Panc1 (cell line): Measurements from ENCODE around the gene MTA3. TPM values are rescaled to one million over a fixed set of nuclear protein-coding genes. Genes with fewer than 3 reads are reported as not detected.

Source experiments
- ATAC-seq: fragments of 200-7000 bp; cut with Tn5 transposase; 2 replicates; pipeline ENCODE4 v1.9.1; 2020; ENCODE audit warnings: mild to moderate bottlenecking, moderate library complexity
- BruUV-seq: library from RNA; stranded (reverse); fragments of 400-500 nt; replicated peaks from 2 replicates; lab custom pipeline; 2021; lab: Mats Ljungman, UMichigan
- CTCF ChIA-PET: fragments of 300-600 bp; sonication (Branson Sonifier 250); formaldehyde crosslinking; loops from one replicate; lab custom pipeline; 2022; ENCODE audit warnings: antibody characterized with exemption; lab: Charles Lee
- POLR2A ChIA-PET: fragments of 300-600 bp; sonication (Branson Sonifier 250); formaldehyde crosslinking; loops from one replicate; lab custom pipeline; 2022; ENCODE audit warnings: antibody characterized with exemption; lab: Charles Lee
- DNase-seq: peaks from one replicate; pipeline ENCODE4 v3.0.0-alpha.2; 2010; ENCODE audit warnings: low read depth, low spot score
- H3K27ac ChIP-seq: 2 replicates; pipeline ENCODE4 v1.5.1; 2011; ENCODE audit warnings: mild to moderate bottlenecking, low read length, inconsistent platforms
- H3K27me3 ChIP-seq: fragments of 200-500 bp; sonication (Bioruptor generic); 2 replicates; pipeline ENCODE4 v1.6.0; 2014; ENCODE audit warnings: low read length, inconsistent platforms; ENCODE audit not compliant: control insufficient read depth, insufficient read depth
- H3K36me3 ChIP-seq: fragments of 200-500 bp; sonication (Bioruptor generic); 2 replicates; pipeline ENCODE4 v1.5.1; 2014; ENCODE audit warnings: inconsistent platforms, mild to moderate bottlenecking, low read length, moderate library complexity; ENCODE audit not compliant: control insufficient read depth, insufficient read depth
- H3K4me1 ChIP-seq: 2 replicates; pipeline ENCODE4 v1.5.1; 2011; ENCODE audit warnings: inconsistent platforms, mild to moderate bottlenecking, low read length, moderate library complexity; ENCODE audit not compliant: control insufficient read depth, insufficient read depth
- H3K4me3 ChIP-seq, 2 experiments: 2 replicates each; pipeline ENCODE4 v1.5.1; 2011 to 2012; ENCODE audit warnings: low read depth in 2 of 2, low read length in 2 of 2, mild to moderate bottlenecking in 2 of 2, inconsistent platforms in 1 of 2, moderate library complexity in 1 of 2
- H3K9me3 ChIP-seq: fragments of 200-500 bp; sonication (Bioruptor generic); 2 replicates; pipeline ENCODE4 v1.5.1; 2014; ENCODE audit warnings: low read depth, mild to moderate bottlenecking, inconsistent platforms, low read length, moderate library complexity; ENCODE audit not compliant: control insufficient read depth, insufficient read depth
- CTCF ChIP-seq: fragments of 450-650 bp; IDR thresholded peaks from 2 replicates; pipeline ENCODE4 v1.5.1; 2017; ENCODE audit warnings: mild to moderate bottlenecking
- POLR2AphosphoS5 ChIP-seq: IDR thresholded peaks from 2 replicates; pipeline ENCODE4 v1.6.1; 2012; ENCODE audit warnings: mild to moderate bottlenecking, low read depth, low read length, moderate library complexity
- REST ChIP-seq, 2 experiments: IDR thresholded peaks; 2 replicates each; pipeline ENCODE4 v1.6.1; 2011 to 2012; ENCODE audit warnings: low read depth in 2 of 2, control low read depth in 1 of 2, low read length in 1 of 2, mild to moderate bottlenecking in 1 of 2, moderate library complexity in 1 of 2; ENCODE audit not compliant: insufficient read depth in 1 of 2
- SIN3A ChIP-seq: IDR thresholded peaks from 2 replicates; pipeline ENCODE4 v1.6.1; 2012; ENCODE audit warnings: low read depth, mild to moderate bottlenecking, low read length, moderate library complexity, borderline replicate concordance; ENCODE audit not compliant: insufficient read depth
- TCF7L2 ChIP-seq: IDR thresholded peaks from 2 replicates; pipeline ENCODE4 v1.6.1; 2011; ENCODE audit warnings: mild to moderate bottlenecking, low read depth, low read length, inconsistent platforms
- in situ Hi-C: cut with HindIII; loops from 2 replicates; pipeline ENCODE4 v1.10.0; 2016; ENCODE audit warnings: low sequenced_read_pairs, low pct_unique_long_range_greater_than_20kb
- intact Hi-C: fragments of 100-400 bp; cut with micrococcal nuclease; formaldehyde crosslinking; loops from one replicate; pipeline ENCODE4 v1.10.0; 2022; ENCODE audit not compliant: unreplicated experiment
- total RNA-seq: library from RNA; stranded (reverse); gene quantifications from one replicate; pipeline ENCODE4 v1.2.1, GENCODE V29; 2021; ENCODE audit not compliant: unreplicated experiment

The MTA3 gene
- total RNA-seq, 1 experiment from 2014 or later = 65.6 TPM

- H3K27ac ChIP-seq = no peak overlapping the region
- H3K27me3 ChIP-seq = no peaks in the 10 kb centered on the region
- H3K4me3 ChIP-seq = no peak overlapping the region
- DNase-seq = no peak
- ChIA-PET POLR2A (no interaction called here), CTCF (interaction anchor here (0.6 kb wide), 1 partner anchor 11 kb away, joined by 3 read pairs; the partner anchor contains the start of gene OXER1)
- intact Hi-C loops (no loop called here), in situ Hi-C loops (no loop called here)
- H3K4me1 ChIP-seq = no peaks in the 10 kb centered on the region
- no peak for ATAC-seq
- no peaks in the 10 kb centered on the region for H3K36me3 ChIP-seq
- no peak for TF ChIP-seq POLR2AphosphoS5
- no peak for TF ChIP-seq CTCF
- no peak for TF ChIP-seq REST (IDR thresholded peaks at IDR 0.05; ENCODE audit: insufficient read depth in 1 of 2, low read depth in 2 of 2, low read length in 1 of 2)
- no peak for TF ChIP-seq TCF7L2
- TF ChIP-seq SIN3A = no peak
- BruUV-seq = no TSS peak
- H3K9me3 ChIP-seq = peaks cover 3% of the 10 kb centered on the region; the same call in 1 of the 2 replicates
These were observed 206.8 kb downstream of the MTA3 start for GRCh38 chr2:42775186-42775585.

GRCh38 chr2:42775810-42776209 is 207.4 kb downstream of the MTA3 start:
- Histone ChIP-seq H3K27ac (no peak overlapping the region), H3K27me3 (no peaks in the 10 kb centered on the region), H3K4me1 (no peaks in the 10 kb centered on the region), H3K4me3 (no peak overlapping the region), H3K9me3 (peaks cover 3% of the 10 kb centered on the region; the same call in 1 of the 2 replicates), H3K36me3 (no peaks in the 10 kb centered on the region)
- ChIA-PET POLR2A (interaction anchor here (0.6 kb wide), 1 partner anchor 11 kb away, joined by 3 read pairs; no protein-coding TSS in a partner anchor), CTCF (interaction anchor here (0.6 to 0.8 kb wide), 4 partner anchors 10 to 88 kb away, joined by 3 to 10 read pairs (median 5); partner anchors contain the start of gene OXER1)
- ATAC-seq = no peak
- in situ Hi-C loops (no loop called here), intact Hi-C loops (no loop called here)
- BruUV-seq = no TSS peak
- TF ChIP-seq POLR2AphosphoS5 (no peak), CTCF (no peak), REST (IDR thresholded peaks at IDR 0.05; ENCODE audit: insufficient read depth in 1 of 2, low read depth in 2 of 2, low read length in 1 of 2) (no peak), TCF7L2 (no peak), SIN3A (no peak)
- no peak for DNase-seq
